Stimulated activated naive CD8-positive, alpha-beta T cell treated with anti-CD3 and anti-CD28 coated beads, Interleukin-15, Interleukin-2, amounts not matched to agents 100 ng/mL and 50 ng/mL, for 24 hours (primary cell): ENCODE results near the gene DLG3.
A peak's percentile ranks its signal among the peaks of the same experiment; 100 is the strongest.
"Not testable (repeated sequence)": the region's sequence is repeated elsewhere in the genome, so short reads cannot be mapped to it uniquely, and the experiment has no call there.

Source experiments
- H3K27ac Mint-ChIP-seq: one replicate; pipeline ENCODE4 v1.8.0; 2021; ENCODE audit warnings: mild to moderate bottlenecking, mixed read lengths
- H3K27me3 Mint-ChIP-seq: one replicate; pipeline ENCODE4 v1.8.0; 2021; ENCODE audit warnings: mixed read lengths
- H3K36me3 Mint-ChIP-seq: one replicate; pipeline ENCODE4 v1.8.0; 2021; ENCODE audit warnings: low read depth, mixed read lengths
- H3K4me1 Mint-ChIP-seq: one replicate; pipeline ENCODE4 v1.8.0; 2021; ENCODE audit warnings: low read depth, mixed read lengths
- H3K4me3 Mint-ChIP-seq: one replicate; pipeline ENCODE4 v1.8.0; 2021; ENCODE audit warnings: mild to moderate bottlenecking, mixed read lengths
- H3K9me3 Mint-ChIP-seq: one replicate; pipeline ENCODE4 v1.8.0; 2021; ENCODE audit warnings: mixed read lengths

The DLG3 gene

GRCh38 chrX:70505451-70505841 is 60.8 kb downstream of the DLG3 start:
- H3K9me3 Mint-ChIP-seq, result no peaks in the 10 kb centered on the region
- H3K27me3 Mint-ChIP-seq, result no peaks in the 10 kb centered on the region
- no peaks in the 10 kb centered on the region for H3K36me3 Mint-ChIP-seq
- no peak overlapping the region for H3K4me3 Mint-ChIP-seq
- H3K27ac Mint-ChIP-seq, result no peak overlapping the region
- peaks cover 30% of the 10 kb centered on the region for H3K4me1 Mint-ChIP-seq

- no peaks in the 10 kb centered on the region for H3K9me3 Mint-ChIP-seq
- peaks cover 30% of the 10 kb centered on the region for H3K4me1 Mint-ChIP-seq
- H3K4me3 Mint-ChIP-seq, result peak overlapping the region; percentile 7
- H3K27me3 Mint-ChIP-seq, result no peaks in the 10 kb centered on the region
- H3K27ac Mint-ChIP-seq, result no peak overlapping the region
- H3K36me3 Mint-ChIP-seq, result no peaks in the 10 kb centered on the region
Measured at GRCh38 chrX:70508296-70508911, 63.8 kb downstream of the DLG3 start.

GRCh38 chrX:70509078-70509477 is 64.4 kb downstream of the DLG3 start:
- Mint-ChIP-seq H3K36me3 (no peaks in the 10 kb centered on the region), H3K4me3 (no peak overlapping the region), H3K27me3 (no peaks in the 10 kb centered on the region), H3K4me1 (peaks cover 28% of the 10 kb centered on the region), H3K9me3 (no peaks in the 10 kb centered on the region), H3K27ac (peak overlapping the region; percentile 38)

- H3K4me1 Mint-ChIP-seq, H3K9me3 Mint-ChIP-seq, H3K36me3 Mint-ChIP-seq, H3K27ac Mint-ChIP-seq, H3K4me3 Mint-ChIP-seq: not testable (repeated sequence)
- H3K27me3 Mint-ChIP-seq, result peaks cover 11% of the 10 kb centered on the region
Measured at GRCh38 chrX:70515270-70515669, 70.6 kb downstream of the DLG3 start.

- H3K9me3 Mint-ChIP-seq, H3K27ac Mint-ChIP-seq, H3K4me3 Mint-ChIP-seq, H3K36me3 Mint-ChIP-seq, H3K4me1 Mint-ChIP-seq: not testable (repeated sequence)
- H3K27me3 Mint-ChIP-seq, result peaks cover 11% of the 10 kb centered on the region
Measured at GRCh38 chrX:70515692-70516091, 71.1 kb downstream of the DLG3 start.

GRCh38 chrX:70525733-70526132 is 81.1 kb downstream of the DLG3 start:
- Mint-ChIP-seq H3K27me3 (no peaks in the 10 kb centered on the region), H3K4me3 (no peak overlapping the region), H3K27ac (no peak overlapping the region), H3K36me3 (no peaks in the 10 kb centered on the region), H3K9me3 (no peaks in the 10 kb centered on the region), H3K4me1 (peaks cover 7% of the 10 kb centered on the region)

- no peak overlapping the region for H3K4me3 Mint-ChIP-seq
Measured at GRCh38 chrX:70527053-70527452, 82.4 kb downstream of the DLG3 start.

GRCh38 chrX:70527610-70528345 is 83.1 kb downstream of the DLG3 start:
- Mint-ChIP-seq H3K27me3 (no peaks in the 10 kb centered on the region), H3K4me3 (no peak overlapping the region), H3K4me1 (peaks cover 7% of the 10 kb centered on the region), H3K36me3 (no peaks in the 10 kb centered on the region), H3K27ac (no peak overlapping the region), H3K9me3 (no peaks in the 10 kb centered on the region)

More at GRCh38 chrX:70527053-70527452, 82.4 kb downstream of the DLG3 start:
- H3K9me3 Mint-ChIP-seq, result no peaks in the 10 kb centered on the region
- H3K4me1 Mint-ChIP-seq, result peaks cover 7% of the 10 kb centered on the region
- H3K27ac Mint-ChIP-seq, result no peak overlapping the region
- no peaks in the 10 kb centered on the region for H3K36me3 Mint-ChIP-seq
- H3K27me3 Mint-ChIP-seq, result no peaks in the 10 kb centered on the region

GRCh38 chrX:70535198-70535597 is 90.6 kb downstream of the DLG3 start:
- no peaks in the 10 kb centered on the region for H3K36me3 Mint-ChIP-seq
- H3K4me1 Mint-ChIP-seq, result no peaks in the 10 kb centered on the region
- H3K9me3 Mint-ChIP-seq, result no peaks in the 10 kb centered on the region
- H3K4me3 Mint-ChIP-seq, result no peak overlapping the region
- H3K27me3 Mint-ChIP-seq, result peaks cover 14% of the 10 kb centered on the region
- H3K27ac Mint-ChIP-seq, result no peak overlapping the region

- H3K36me3 Mint-ChIP-seq, result no peaks in the 10 kb centered on the region
- no peak overlapping the region for H3K27ac Mint-ChIP-seq
- H3K4me1 Mint-ChIP-seq, result peaks cover 5% of the 10 kb centered on the region
- peaks cover 2% of the 10 kb centered on the region for H3K27me3 Mint-ChIP-seq
- no peaks in the 10 kb centered on the region for H3K9me3 Mint-ChIP-seq
- no peak overlapping the region for H3K4me3 Mint-ChIP-seq
Measured at GRCh38 chrX:70549429-70549828, 104.8 kb downstream of the DLG3 start.

- Mint-ChIP-seq H3K4me3 (no peak overlapping the region), H3K27ac (no peak overlapping the region), H3K4me1 (peaks cover 5% of the 10 kb centered on the region), H3K36me3 (no peaks in the 10 kb centered on the region), H3K9me3 (no peaks in the 10 kb centered on the region), H3K27me3 (peaks cover 3% of the 10 kb centered on the region)
Measured at GRCh38 chrX:70552130-70552704, 107.6 kb downstream of the DLG3 start.

GRCh38 chrX:70553516-70553915 is 108.9 kb downstream of the DLG3 start:
- H3K9me3 Mint-ChIP-seq, result no peaks in the 10 kb centered on the region
- H3K4me3 Mint-ChIP-seq, result no peak overlapping the region
- no peaks in the 10 kb centered on the region for H3K36me3 Mint-ChIP-seq
- peaks cover 3% of the 10 kb centered on the region for H3K27me3 Mint-ChIP-seq
- no peak overlapping the region for H3K27ac Mint-ChIP-seq
- peaks cover 5% of the 10 kb centered on the region for H3K4me1 Mint-ChIP-seq

- Mint-ChIP-seq H3K9me3 (no peaks in the 10 kb centered on the region), H3K4me1 (peaks cover 5% of the 10 kb centered on the region), H3K27me3 (peaks cover 3% of the 10 kb centered on the region), H3K4me3 (no peak overlapping the region), H3K27ac (no peak overlapping the region), H3K36me3 (no peaks in the 10 kb centered on the region)
Measured at GRCh38 chrX:70554081-70554480, 109.4 kb downstream of the DLG3 start.

GRCh38 chrX:70554523-70554922 is 109.9 kb downstream of the DLG3 start:
- Mint-ChIP-seq H3K4me1 (peaks cover 5% of the 10 kb centered on the region), H3K27ac (no peak overlapping the region), H3K9me3 (no peaks in the 10 kb centered on the region), H3K27me3 (peaks cover 3% of the 10 kb centered on the region), H3K4me3 (no peak overlapping the region), H3K36me3 (no peaks in the 10 kb centered on the region)

- no peak overlapping the region for H3K27ac Mint-ChIP-seq
- peaks cover 5% of the 10 kb centered on the region for H3K4me1 Mint-ChIP-seq
- H3K27me3 Mint-ChIP-seq, result peaks cover 3% of the 10 kb centered on the region
- H3K4me3 Mint-ChIP-seq, result no peak overlapping the region
- H3K36me3 Mint-ChIP-seq, result no peaks in the 10 kb centered on the region
- no peaks in the 10 kb centered on the region for H3K9me3 Mint-ChIP-seq
Measured at GRCh38 chrX:70554948-70555347, 110.3 kb downstream of the DLG3 start.
